ENCODE data around the gene GABRB3. TPM values are rescaled to one million over a fixed set of nuclear protein-coding genes. Genes with fewer than 3 reads are reported as not detected.
"Not testable (repeated sequence)": the region's sequence is repeated elsewhere in the genome, so short reads cannot be mapped to it uniquely, and the experiment has no call there.

The GABRB3 gene
- total RNA-seq, 1 experiment from 2014 or later, result 1.3 TPM

DNA sequence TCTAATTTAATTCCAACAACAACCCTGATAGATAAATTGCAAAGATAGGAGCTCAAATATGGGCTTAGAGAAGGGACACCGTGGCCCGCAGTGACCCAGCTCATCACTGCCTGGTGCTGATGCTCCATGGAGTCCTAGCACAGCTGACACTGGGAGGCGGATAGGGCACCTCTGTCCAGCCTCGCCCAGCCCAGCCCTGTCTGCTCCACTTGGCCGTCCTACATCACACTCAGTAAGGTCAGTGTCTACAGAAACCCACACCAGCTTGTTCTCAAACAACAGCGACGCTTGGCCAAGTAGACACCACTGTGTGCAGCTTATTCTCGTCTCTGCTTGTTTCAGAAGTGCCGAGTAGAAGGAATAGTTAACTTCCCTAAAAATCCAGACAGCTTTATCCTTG lies 33.9 kb downstream of the GABRB3 start:
- no peak for DNase-seq (ENCODE audit: extremely low read depth, low read depth)

DNA sequence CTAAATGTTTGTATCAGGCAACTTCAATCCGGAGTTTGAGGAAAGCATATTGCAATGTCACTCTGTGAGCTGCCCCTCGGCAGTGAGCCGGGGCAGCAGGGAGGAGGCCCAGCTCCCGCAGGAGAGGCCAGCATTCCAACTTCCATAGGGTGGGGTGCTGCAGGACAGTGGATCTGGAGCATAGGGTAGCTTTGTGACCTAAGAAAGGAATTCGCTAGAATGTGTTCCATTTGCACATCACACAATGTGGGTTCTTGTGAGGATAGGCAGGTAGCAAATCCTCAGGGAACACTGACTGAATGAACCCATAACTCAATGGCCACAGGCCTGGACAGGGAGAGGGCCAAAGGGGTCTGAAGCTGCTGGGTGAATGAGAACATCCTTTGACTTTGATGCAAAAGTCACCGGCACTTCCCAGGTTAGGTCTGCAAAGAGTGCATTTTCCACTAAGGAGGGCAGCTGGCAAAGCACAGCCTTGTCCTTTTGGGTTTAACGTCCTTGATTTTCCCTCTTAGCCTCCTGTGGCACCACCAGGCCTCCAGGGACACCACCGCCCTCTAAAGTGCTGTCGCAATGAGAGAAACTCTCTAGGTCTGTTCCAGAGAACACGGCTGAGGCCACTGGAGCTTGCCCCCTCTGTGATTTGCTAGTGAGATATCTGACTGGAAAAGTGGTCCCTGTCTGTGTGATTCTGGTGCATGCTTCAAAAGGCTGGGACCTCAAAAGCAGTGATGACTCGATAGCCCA lies 36.2 kb downstream of the GABRB3 start:
- DNase-seq (ENCODE audit: extremely low read depth, low read depth), result no peak

DNA sequence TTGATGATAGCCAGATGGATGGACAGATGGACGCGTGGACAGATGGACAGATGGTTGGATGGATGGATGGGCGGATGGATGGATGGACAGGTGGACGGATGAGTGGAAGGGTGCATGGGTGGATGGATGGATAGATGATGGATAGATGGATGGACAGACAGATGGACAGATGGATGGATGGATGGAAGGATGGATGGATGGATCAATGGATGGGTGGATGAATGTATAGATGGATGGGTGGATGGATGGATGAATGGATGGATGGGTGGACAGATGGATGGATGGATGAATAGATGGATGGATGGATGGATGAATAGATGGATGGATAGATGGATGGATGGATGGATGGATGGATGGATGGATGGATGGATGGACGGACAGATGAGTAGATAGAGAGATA lies 40.9 kb downstream of the GABRB3 start:
- DNase-seq (ENCODE audit: extremely low read depth, low read depth), result no peak

DNA sequence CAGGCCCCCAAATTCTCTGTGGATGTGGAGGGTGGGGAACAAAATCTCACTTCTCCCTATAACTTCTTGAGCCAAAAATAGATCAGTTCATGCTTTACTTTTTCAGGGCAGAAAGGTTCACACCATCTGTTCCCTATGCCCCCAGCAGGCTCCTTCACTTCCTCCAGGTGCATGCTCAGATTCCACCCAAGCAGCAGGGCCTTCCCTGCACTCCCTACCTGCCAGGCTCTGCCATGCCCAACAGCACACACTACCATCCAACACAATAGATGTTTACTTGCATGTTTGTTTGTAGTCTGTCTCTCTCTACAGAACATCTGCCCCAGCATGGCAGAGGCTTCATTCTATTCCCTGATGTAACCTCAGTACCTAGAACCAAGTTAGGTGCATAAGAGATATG lies 43.3 kb downstream of the GABRB3 start:
- no peak for DNase-seq (ENCODE audit: extremely low read depth, low read depth)

DNA sequence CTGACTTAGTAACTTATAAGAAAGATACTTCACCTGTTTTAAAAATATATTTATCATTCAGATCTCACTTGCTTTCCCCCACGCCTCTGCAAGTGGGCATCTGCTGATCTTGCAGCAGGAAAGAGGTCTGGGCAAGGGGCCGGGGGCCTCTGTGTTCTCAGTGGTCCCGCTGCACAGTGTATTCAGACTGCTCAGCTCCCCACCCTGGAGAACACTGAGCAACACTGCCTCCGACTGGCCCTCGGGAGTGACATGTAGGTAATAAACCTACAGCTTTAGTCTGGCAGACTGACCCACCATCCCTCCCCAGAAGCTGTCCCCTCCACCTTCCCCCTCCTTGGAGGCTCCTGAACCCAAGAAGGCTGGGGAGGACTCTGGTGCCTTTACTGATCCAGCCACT lies 43.8 kb downstream of the GABRB3 start:
- DNase-seq (ENCODE audit: extremely low read depth, low read depth), result no peak

DNA sequence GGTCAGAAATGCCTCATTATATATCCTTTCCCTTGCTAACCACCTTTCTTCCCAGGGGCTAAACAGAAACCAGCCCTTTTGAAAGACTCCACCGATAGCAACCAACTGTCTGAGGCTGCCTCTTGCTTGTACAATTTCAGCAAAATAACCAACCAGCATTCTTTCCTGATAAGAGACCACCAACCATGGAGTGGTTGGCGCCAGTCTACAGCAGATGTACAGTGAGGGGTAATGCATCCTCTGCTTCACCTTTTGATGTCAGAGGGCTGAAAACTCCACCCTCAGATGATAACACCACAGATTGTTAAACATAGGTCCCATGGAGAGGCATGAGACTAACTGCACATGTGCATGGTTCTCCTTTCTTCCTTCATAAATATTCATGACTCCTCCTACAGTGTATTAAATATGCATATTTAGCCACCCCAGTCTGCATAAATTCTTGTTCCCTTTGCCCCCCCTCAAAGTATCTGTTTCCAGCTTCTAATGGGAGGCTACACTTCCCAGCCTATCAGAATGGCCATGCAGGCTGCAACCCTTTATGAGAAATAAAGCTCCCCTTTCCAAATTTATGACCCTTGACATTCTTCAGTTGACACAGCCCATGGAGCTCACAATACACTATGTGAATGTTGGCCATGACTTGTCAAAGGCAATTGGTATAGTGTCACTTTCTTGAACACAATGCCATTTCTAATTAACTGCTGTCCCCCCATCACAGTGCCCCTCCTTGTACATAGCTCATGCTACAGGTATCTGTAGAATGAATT lies 48.3 kb downstream of the GABRB3 start:
- DNase-seq (ENCODE audit: extremely low read depth, low read depth), result no peak

DNA sequence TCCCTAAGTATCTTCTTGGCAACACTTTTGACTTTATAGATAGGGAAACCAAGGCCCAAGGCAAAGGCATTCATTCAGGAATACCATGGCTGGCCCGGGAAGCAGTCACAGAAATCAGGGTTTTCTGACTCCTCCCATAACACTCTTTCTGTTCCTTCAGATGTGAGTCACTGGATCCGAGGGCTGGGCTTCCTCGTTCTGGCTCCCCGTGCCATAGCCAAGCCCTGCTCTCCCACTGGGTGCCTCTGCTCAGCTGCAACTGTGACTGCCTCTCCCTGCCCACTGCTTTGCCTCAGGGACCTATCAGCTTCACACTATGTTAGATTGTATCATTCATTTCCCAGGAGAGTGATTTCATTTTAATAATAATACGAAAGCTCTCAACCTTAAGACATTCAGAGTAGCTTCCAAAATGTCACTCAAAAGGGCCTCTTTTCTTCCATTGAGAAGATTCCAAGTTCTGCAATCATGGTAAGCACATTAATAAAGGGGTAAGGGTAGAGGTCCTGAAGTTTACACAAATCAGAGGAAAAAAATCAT lies 50.2 kb downstream of the GABRB3 start:
- DNase-seq (ENCODE audit: extremely low read depth, low read depth), result no peak

DNA sequence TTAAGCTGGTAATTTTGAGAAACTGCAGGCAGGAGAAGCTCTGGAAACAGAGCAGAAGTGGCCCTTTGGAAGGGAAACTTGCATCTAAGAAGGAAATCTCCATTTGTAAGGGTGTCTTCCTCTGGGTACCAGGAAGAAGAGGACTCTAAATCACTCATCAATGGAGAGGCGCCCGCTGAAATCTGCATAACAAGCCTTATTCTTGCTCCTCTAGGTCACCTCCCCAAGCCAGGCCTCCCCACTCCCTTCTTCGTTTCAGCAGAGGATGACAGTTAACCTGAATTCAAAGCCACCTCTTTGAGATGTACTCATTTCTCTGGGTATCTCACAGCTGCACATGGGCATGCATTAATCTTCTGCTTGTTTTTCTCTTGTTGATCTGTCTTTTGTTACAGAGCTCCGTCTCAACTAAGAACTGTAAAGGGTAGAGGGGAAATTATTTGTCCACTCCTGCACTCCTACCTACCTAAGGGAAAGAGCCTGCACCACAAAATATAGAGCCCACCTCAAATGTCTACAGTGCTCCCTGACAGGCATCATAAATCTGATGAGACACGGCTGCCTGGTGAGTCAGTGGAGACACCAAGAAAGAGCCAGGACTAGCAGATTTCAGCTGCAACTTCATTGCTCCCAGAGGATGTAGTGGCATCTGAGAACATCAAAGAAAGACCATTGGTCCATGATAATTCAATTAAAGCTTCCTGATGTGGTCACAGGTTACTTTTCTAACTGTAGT lies 51.5 kb downstream of the GABRB3 start:
- no peak for DNase-seq (ENCODE audit: extremely low read depth, low read depth)

DNA sequence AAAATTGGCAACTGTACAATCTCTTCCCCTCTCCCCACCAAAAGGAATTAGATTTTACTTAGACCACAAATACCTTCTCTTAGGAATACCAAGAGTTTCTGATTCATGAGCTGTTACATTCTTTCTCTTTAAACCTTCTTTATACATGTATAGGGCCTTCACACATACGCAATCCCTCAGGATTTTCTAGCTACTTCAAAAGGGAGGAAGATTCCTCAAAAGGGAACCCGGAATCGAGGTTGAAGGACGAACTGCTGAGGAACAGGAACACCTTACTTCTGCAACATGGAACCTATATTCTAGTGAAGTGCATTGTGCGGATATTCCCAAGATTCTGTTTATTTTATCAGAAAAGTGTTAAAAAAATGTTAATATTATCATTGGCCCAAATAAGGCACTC lies 52.3 kb downstream of the GABRB3 start:
- DNase-seq (ENCODE audit: extremely low read depth, low read depth), result no peak

DNA sequence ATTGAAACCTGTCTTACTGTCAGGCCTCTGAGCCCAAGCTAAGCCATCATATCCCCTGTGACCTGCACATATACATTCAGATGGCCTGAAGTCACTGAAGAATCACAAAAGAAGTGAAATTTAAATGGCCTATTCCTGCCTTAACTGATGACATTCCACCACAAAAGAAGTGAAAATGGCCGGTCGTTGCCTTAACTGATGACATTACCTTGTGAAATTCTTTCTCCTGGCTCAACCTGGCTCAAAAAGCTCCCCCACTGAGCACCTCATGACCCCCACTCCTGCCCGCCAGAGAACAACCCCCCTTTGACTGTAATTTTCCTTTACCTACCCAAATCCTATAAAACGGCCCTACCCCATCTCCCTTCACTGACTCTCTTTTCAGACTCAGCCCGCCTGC lies 53.0 kb downstream of the GABRB3 start:
- not testable (repeated sequence) for DNase-seq (ENCODE audit: extremely low read depth, low read depth)

DNA sequence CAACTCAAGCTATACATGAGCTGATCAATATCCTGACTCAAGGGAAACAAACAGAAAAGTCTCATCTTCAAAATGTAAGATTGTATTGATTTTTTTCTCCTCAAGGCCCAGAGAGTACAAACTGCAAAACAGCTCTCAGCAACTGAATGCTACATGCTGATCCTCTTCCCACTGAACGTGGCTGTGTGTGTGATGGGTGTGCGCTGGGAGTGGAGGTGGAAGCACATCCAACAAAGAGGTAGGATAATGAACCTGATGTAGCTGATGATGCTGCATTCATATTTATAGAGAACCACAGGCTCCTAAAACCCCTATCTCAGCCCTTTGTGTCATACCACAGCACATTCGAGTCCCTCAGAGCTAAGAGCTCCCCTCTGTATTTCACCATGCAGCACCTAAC lies 56.8 kb downstream of the GABRB3 start:
- DNase-seq (ENCODE audit: extremely low read depth, low read depth), result no peak

DNA sequence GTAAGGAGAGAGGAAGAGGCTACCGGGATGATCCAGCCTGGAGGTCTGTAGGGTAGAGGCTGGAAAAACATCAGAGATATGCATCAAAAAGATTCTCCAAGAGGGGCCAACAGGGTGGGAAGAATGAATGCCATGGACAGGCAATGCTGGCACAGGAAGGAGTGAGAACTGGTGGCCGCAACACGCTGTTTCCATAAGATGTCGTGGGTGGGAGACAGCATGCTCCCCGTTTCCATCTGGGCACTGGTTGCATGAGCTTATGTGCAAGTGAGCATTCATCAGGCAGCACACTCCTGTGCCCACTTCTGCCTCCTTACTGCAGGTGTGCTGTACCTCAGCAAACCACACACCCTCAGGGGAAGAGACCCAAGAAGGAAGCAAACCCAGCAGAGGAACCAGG lies 59.4 kb downstream of the GABRB3 start:
- no peak for DNase-seq (ENCODE audit: extremely low read depth, low read depth)

DNA sequence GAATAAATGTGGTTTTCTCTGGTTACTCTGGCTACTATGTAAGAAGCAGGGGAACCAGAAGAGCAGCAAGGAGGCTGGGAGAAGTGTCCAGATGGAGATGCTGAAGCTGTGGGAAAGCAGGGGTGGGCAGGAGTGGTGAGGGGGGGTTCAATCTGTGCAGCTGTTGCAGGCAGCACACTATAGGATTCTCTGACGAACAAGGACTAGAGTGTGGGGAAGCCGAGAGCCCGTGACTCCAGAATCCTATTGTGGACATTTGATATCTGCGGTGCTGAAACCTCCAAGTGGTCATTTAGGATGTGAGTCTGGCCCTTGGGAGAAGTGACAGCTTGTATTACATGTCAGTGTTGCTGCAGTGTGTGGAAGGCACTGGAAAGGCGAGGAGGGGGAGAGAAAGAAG lies 60.5 kb downstream of the GABRB3 start:
- no peak for DNase-seq (ENCODE audit: extremely low read depth, low read depth)

DNA sequence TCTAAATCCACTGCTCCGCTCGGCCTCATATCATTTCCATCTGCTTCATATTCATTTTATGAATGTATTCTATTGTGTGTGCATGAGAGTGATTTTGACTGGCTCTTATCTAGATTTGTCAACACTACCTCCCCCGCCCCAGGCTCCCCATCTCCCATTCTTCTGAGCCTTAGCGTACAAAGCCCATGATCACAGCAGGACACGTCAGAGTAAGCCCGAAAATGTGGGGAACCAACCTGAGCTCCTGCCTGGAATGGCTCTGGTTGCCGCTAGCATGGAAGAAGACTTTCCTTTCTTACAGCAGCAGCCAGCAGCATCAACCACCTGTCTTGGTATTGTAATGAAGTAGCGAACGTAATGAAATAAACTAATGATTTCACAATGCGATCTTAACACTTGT lies 61.4 kb downstream of the GABRB3 start:
- DNase-seq (ENCODE audit: extremely low read depth, low read depth), result no peak

DNA sequence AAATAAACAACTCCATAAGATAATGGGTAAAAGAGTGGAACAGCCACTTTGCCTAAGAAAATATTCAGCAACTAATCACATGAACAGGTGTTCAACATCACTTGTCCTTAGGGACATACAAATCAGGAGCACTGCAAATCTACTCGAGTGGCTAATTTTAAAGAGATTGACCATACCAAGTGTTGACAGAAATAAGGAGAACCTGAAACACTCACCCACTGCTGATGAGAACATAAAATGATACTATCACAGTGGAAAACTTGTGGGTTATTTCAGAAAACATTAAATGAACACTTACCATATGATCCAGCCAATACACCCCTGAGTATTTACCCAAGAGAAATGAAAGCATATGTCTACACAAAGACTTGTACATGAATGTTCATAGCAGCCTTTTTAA lies 70.5 kb downstream of the GABRB3 start:
- no peak for DNase-seq (ENCODE audit: extremely low read depth, low read depth)

DNA sequence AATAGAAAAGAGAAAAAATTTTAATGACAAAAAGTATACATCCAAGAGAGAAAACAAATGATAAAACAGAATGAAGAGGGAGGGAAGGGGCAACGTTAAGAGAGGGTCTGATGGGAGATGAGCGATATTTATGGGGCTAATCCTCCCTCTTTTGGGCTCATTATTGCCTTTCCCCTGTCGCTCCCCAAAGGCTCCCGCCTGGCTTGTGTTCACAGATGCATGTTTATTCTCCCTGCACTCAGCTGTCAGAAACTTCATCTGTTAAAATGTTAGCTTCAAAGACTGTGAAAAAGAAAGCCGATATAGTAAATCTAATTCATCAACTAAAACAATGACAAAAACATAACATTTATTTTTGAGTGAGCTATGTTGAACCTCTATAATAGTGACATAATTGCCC lies 74.3 kb downstream of the GABRB3 start:
- no peak for DNase-seq (ENCODE audit: extremely low read depth, low read depth)

DNA sequence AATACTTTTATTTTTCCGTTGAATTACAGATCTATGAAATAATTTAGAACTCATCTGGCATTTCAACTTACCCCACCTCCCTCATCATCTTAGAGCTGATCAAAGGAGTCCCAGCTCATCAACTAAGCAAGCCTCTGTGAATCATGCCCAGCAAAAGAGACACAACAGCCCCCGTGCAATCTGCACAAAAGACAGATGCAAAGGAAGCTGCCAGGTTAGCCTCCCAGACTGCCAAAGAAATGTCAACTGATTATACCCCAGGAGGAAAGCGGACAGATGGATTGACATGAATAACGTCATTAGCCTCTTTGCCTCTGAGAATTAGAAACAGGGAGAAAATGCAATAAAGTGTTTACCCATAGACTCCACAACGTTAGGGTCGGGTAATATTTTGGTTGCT lies 75.0 kb downstream of the GABRB3 start:
- DNase-seq (ENCODE audit: extremely low read depth, low read depth), result no peak

DNA sequence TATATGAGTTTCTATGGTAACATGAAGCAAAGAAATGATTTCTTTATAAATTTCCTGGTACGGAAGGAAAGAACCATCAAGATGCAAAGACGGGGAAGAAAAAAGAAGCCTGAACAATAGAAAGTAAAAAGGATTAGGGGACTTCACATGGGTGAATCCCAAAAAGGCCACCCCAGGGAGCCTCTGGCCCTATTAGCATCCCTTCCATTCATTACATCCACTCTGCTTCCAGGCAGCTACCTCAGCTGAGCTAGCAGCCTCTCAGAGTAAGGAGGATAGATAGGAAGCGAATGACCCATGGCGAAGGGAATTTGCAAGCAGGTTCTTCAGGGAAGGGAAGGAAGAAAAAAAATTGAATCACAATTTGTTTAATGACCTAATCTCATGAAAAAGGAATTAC lies 81.6 kb downstream of the GABRB3 start:
- no peak for DNase-seq (ENCODE audit: extremely low read depth, low read depth)

DNA sequence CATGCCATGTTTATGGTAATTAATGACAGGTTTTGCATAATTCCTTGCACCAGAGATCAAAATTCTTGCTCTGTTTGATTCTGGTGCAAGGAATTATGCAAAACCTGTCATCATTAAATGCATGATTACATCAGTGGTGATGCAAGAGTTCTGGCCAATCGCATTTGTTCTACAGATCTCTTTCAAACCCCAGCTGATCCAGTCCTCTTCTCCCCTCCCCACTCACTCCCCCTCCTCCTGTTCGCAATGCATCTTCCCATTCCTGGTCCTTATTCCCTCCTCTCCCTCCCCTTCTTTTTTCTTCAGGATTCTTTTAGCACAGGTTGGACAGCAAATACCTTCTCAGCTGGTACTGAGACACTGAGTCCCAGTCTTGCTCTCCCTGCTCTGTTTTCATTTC lies 82.1 kb downstream of the GABRB3 start:
- no peak for DNase-seq (ENCODE audit: extremely low read depth, low read depth)

DNA sequence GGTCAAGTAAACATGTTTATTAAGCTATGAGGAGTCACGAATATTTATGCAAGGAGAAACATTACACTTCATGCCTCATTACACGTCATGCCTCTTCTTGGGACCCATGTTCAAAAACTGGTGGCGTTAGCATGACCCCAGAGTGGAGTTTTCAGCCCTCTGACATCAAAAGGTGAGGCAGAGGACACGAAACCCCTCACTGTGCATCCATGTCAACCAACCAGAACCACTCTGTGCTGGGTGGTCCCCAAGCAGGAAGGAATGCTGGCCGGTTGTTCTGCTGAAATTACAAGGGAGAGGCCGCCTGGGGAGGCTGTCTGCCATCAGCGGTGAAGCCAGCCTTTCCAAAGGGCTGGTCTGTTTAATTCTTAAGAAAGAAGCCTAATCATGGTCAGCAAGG lies 83.4 kb downstream of the GABRB3 start:
- DNase-seq (ENCODE audit: extremely low read depth, low read depth), result no peak

DNA sequence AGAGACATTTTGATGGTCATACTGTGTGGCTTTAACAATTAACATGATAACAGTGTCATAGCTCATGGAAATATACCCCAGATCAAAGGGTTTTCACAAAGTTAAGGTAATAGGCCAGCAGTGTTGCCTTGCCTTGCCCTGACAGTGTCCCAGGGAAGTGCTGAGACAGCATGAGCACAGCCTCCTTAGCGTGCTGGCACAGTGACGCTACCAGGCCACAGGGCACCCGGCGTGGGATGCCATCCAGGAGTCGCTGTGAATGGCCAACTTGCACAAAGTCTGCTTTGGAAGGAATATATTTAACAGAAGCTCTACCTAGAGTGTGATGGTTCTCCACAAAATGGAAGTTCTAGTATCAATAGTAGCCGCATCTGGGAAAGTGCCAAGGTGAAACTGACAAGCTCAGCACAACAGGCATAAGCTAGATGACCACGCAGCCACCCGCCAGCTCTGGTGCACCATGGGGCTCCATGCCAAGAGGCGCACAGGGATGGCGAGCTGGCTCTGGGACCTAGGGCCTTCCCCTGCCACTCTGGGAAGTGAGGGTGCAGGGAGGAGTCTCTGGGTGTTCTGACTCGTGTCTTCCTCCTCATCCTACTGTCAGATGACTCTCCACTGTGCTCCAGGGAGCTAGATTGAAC lies 86.2 kb downstream of the GABRB3 start:
- no peak for DNase-seq (ENCODE audit: extremely low read depth, low read depth)
